CD4-positive, alpha-beta T cell treated with Interleukin-6 at 100 ng/mL for 8 hours (primary cell): ENCODE results near the gene LHX3.

ENCODE experiments used
- DNase-seq: peaks from one replicate; pipeline ENCODE4 v3.0.0-alpha.2; 2020; ENCODE audit warnings: mixed read lengths, low spot score

Gene LHX3

DNA sequence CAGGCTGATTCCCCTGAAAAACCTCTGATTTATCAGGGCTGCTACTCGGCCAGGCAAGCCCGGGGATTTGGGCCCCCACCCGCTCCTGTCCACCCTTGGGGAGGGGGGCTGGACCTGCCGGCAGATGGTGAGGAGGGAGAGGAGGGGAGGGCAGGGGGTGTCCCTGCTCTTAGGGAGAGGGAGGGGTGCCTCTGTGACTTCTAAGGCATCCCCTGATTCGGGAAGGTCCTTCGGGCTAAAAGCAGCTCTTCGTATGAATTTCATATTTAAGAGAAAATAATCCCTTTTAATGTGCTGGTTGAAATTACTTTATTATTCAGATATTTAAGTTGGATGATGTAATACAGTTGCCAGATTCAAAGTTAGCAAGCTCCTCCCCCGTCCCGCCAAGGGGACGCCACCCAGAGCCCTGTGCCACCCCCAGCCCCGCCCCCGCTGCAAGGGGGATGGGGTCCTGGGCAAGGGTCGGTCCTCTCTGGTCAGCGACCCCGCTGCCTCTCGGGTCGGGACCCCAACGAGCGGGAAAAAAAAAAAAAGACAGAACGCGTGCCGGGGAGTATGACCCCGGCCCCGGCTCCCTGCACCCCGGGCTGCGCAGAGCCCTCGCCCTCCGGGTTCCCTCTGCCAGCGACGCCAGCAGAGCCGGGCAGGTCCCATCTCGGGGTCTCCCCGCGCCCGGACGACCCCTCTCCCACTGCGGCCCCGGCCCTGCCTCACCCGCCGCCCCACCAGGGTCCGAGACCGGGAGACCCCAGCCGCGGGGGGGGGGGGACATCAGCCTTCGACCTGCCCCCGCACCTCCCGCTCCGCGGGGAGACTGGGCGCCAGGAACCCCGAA lies 12.4 kb downstream of the LHX3 start:
- no peak for DNase-seq

DNA sequence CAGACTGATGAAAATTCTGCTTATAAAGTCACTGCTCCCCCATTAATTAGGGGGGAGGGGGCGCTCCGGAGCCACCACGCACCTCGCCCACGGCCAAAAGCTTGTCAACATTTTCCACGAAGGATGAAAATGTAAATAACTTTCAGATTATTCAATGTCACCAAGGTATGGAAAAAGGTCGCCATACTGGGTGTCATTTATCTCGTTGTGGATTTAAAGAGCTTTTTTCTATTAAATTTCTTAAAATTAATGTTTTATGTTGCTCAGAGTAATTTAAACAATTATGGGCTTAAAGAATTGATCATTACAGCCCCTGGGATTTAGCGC lies 13.0 kb downstream of the LHX3 start:
- DNase-seq, result no peak

- DNase-seq, result no peak
Observed at GRCh38 chr9:136191099-136191959, 13.6 kb downstream of the LHX3 start.

DNA sequence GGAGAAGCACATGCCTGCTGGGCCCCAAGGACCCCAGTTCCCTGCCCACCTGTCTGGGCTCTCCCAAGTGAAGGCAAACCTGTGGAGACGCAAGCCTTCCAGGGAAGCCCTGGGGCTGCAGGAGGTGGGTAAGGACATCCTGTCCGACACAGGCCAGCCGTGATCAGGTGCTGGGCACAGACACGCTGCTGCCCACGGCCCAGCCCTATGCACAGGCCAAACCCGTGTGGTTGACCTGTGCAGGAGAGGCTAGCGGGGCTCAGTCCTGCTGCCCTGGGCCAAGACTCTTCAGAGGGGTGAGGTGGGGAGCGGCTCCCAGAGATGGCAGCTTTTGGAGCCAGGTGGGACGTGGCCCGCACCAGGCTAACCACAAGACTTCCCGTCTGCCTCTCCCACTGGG lies 14.3 kb downstream of the LHX3 start:
- DNase-seq, result no peak

DNA sequence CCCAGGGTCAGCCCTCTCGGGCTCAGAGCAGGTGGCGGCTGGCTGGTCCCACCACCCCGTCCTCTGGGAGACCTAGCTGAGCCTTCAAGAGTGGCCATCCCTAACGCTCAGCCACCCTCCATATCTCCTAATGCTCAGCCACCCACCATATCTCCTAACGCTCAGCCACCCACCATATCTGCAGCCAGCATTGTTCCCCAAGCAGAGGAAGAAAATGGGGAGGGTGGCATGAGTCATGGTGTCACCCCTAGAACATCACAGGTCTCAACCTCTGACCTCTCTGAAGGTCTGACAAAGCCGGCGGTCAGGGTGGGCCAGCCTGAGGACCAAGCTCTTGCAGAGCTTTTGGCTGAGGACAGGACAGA lies 14.7 kb downstream of the LHX3 start:
- DNase-seq, result no peak

DNA sequence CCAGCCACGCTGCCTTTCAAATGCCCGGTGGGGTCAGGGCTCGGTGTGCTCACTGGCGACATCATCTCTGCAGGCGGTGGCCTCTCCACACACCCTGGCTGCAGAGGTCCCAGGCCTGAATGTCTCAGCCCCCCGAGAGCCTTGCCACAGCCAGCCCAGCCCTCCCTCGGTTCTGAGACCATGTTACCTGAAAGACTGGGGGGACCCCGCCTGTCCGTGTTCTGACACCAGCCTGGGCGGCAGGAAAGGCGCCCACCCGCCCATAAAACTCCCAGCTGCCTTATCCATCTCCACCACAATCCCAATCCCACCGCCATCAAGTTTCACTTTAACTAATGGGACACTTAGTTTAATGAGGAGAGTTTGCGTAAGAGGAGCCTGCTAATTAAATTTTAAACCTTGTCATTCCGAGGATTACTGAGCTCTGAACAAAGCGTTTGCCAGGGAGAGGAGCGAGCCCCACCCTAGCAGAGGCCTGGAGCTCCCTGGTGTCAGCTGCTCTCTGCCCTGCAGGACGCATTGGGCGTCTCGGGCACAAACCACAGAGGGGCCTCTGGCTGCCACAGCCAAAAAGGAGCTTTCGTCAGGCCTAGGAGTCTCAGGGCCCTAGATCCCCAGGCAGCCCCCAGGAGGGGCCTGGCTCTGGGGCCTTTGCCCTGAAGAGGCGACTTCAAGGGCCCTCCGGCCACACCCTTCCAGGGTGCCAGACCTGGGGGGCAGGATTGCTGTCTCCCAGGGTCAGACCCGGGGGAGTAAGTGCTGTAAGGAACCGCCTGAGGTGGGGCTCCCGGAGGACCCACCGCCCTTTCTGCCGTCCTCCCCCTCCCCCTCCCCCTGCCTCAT lies 15.3 kb downstream of the LHX3 start:
- DNase-seq, result no peak

GRCh38 chr9:136187683-136188586 lies 17.0 kb downstream of the LHX3 start:
- no peak for DNase-seq

GRCh38 chr9:136187197-136187596 lies 17.7 kb downstream of the LHX3 start:
- no peak for DNase-seq

GRCh38 chr9:136186386-136186785 lies 18.5 kb downstream of the LHX3 start:
- no peak for DNase-seq

- DNase-seq, result no peak
Observed at GRCh38 chr9:136185596-136186366, 19.1 kb downstream of the LHX3 start.

- no peak for DNase-seq
Observed at GRCh38 chr9:136185066-136185465, 19.9 kb downstream of the LHX3 start.

- no peak for DNase-seq
Observed at GRCh38 chr9:136182850-136183422, 22.0 kb downstream of the LHX3 start.

DNA sequence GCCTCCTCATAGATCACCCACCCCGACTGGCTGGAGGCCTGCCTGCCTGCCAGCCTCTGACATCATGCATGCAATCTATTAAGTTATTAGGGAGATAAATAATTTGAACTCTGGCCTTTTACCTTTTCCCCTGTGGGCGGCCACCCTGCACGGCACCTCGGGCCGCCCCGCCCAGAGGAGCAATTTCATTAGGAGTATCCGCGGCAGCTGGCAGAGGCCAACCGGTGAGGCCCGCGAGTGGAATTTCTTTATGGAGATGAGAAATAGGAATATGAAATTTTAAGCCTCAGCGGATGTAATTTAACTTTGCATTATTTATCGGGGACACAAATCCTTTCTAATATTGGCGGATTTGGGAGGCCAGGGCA lies 22.5 kb downstream of the LHX3 start:
- no peak for DNase-seq

GRCh38 chr9:136181784-136182419 lies 23.0 kb downstream of the LHX3 start:
- no peak for DNase-seq

DNA sequence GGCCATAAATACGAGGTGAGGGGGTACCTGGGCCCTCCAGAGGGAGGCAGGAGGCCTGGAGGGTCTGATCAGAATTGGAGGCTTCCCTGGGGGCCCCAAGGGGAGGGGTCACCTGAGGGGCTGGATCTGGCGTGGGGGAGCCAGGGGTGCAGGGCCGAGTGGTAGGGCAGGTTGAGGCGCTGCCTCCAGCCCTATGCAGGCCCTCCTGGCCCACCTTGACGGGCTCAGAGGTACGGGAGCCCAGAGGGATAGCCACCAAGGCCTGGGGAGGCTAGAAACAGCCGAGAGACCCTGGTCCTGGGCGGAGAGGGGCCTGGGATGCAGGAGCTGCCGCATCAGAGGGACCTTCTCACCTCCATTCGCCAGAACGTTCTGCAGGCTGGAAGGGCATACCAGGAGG lies 24.3 kb downstream of the LHX3 start:
- DNase-seq, result no peak

DNA sequence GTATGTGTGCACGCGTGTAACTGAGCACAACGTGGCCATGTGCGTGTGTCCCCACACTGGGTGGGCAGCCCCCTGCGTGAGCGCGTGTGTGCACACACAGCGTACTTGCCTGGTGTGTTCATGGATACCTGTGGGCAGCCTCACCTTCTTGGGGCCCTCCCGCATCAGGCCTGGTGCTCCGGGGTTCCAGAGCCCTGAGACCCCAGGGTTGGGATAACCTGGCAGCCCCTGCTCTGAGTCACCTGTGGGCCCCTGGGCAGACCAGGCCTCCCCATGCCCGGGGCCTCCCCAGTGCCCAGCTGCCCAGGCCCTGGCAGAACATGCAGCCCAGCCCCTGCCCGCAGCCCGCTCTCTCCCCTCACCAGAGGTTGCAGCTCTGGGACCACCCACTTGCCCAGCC lies 25.2 kb downstream of the LHX3 start:
- no peak for DNase-seq

DNA sequence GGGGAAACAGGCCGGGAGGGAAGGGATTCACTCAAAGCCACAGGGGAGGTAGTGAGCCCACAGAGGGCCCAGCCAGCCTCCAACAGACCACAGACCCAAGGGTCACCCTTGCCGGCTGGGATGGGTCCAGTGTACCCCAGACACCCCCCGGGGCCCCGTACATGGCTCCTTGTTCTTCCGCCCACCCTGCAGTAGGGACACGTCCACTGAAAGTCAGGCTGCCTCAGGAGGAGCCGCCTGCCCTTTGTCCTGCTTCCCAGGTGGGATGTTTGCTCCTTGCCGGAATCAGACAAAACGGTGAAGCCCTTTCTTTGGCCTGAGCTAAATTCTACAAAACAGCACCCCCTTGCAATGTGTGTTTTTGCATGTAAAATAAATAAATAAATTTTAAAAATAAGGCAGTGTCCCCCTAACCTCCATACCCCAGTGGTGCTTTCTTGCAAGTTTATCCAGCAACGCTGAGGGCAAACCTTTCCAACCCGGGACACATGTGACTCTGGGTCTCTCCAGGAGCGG lies 25.8 kb downstream of the LHX3 start:
- no peak for DNase-seq

GRCh38 chr9:136178773-136179075 lies 26.2 kb downstream of the LHX3 start:
- no peak for DNase-seq

GRCh38 chr9:136178061-136178772 lies 26.7 kb downstream of the LHX3 start:
- DNase-seq, result no peak
